ENCODE data around the gene EIF2B4. TPM values are rescaled to one million over a fixed set of nuclear protein-coding genes. Genes with fewer than 3 reads are reported as not detected.

EIF2B4 gene
- total and polyA plus RNA-seq, 2 of the 13 experiments (the other 11 are each of a cell fraction or from before 2014, with no cell fraction given): 91.5 to 96.4 TPM

- 0 out of 2 replicates have a peak, but pooled peaks have one; percentile 17 for TF ChIP-seq SAP130 (CRISPR knock-in tag; IDR thresholded peaks at IDR 0.05; ENCODE audit: low read depth)
- no peak for TF ChIP-seq E2F2 (CRISPR knock-in tag; IDR thresholded peaks at IDR 0.05; ENCODE audit: borderline replicate concordance)
- TF ChIP-seq ZNF597 (CRISPR knock-in tag; IDR thresholded peaks at IDR 0.05): no peak
- TF ChIP-seq ZNF543 (CRISPR knock-in tag; IDR thresholded peaks at IDR 0.05): no peak
- no peak for TF ChIP-seq SKIL (CRISPR knock-in tag; IDR thresholded peaks at IDR 0.05; ENCODE audit: borderline replicate concordance)
- no peak for TF ChIP-seq ELF4 (CRISPR knock-in tag; IDR thresholded peaks at IDR 0.05; ENCODE audit: borderline replicate concordance)
- TF ChIP-seq ZMAT3 (CRISPR knock-in tag; conservative IDR thresholded peaks at IDR 0.05): no peak
- no peak for TF ChIP-seq FIP1L1 (IDR thresholded peaks at IDR 0.05; ENCODE audit: borderline replicate concordance, insufficient read depth, low read depth, low read length)
- no peak for TF ChIP-seq HDAC2 (CRISPR knock-in tag; IDR thresholded peaks at IDR 0.05)
- no peak for TF ChIP-seq ONECUT2 (CRISPR knock-in tag; IDR thresholded peaks at IDR 0.05)
- no peak for TF ChIP-seq CEBPZ (IDR thresholded peaks at IDR 0.05; ENCODE audit: low read length)
- peak; percentile 62; the same call in 1 of the 2 replicates for TF ChIP-seq PATZ1 (CRISPR knock-in tag; IDR thresholded peaks at IDR 0.05)
- 0 out of 2 replicates have a peak, but pooled peaks have one; percentile 38 for TF ChIP-seq HNF1B (CRISPR knock-in tag; IDR thresholded peaks at IDR 0.05)
These were observed 10.7 kb upstream of the EIF2B4 start, which contains the start of gene ZNF513 (continued) for GRCh38 chr2:27380626-27381545.
